ENCODE results near the gene TMEM163. TPM values are rescaled to one million over a fixed set of nuclear protein-coding genes. Genes with fewer than 3 reads are reported as not detected.

Gene TMEM163
- total RNA-seq, 2 experiments from 2014 or later, result not detected

GRCh38 chr2:134426721-134427120 is 292.1 kb downstream of the TMEM163 start:
- no peak overlapping the region for H3K4me3 Mint-ChIP-seq
- no peaks in the 10 kb centered on the region for H3K27me3 Mint-ChIP-seq
- ATAC-seq (no peak), DNase-seq (no peak)
- ChIA-PET CTCF (interaction anchor here (1.0 to 1.6 kb wide), 2 partner anchors 24 to 308 kb away, joined by 4 read pairs; no protein-coding TSS in a partner anchor), POLR2A (no interaction called here)
- intact Hi-C loops (cut with micrococcal nuclease), result no loop called here
- H3K27ac Mint-ChIP-seq, result peak overlapping the region; percentile 25
- no peak for TF ChIP-seq CTCF (IDR thresholded peaks at IDR 0.05)
- peaks cover 17% of the 10 kb centered on the region for H3K36me3 Mint-ChIP-seq (ENCODE audit: low read depth)
- H3K4me1 Mint-ChIP-seq (ENCODE audit: low read depth), result peaks cover 5% of the 10 kb centered on the region
- no peaks in the 10 kb centered on the region for H3K9me3 Mint-ChIP-seq

DNA sequence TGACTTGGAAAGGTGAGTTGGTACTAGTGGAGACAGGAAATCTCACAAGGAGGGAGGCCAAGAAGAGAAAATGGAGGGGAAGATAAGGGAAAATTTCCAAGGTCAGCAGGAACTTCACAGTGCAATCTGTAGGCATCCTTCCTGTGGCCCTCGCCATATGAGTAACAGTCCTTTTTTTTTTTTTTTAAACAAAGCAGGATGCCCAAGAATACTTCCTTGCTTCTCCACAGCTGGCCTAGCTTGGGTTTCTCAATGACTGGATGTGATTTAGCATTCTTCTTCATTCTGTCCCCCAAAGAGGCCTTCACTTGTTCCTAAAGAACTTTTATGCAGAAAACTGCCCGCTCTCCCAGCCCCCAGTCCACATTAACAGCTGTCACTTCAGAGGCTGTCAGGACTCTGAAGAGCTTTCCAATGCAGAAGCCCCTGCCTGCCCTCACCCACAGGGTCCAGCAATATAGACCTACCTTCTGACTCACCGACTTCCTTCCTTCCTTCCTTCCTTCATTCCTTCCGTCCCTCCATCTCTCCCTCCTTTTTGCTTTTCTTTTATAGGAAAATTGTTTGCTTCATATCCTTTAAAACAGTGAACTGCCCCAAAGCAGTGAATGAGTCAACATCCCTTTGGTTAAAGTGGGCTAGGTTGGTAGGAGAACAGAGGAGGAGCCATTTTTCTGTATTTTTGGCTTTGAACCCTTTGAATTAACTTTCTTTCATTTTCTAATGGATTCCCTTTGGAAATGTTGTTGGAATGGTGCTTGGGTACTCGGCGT is 292.9 kb downstream of the TMEM163 start:
- ChIA-PET CTCF (interaction anchor here (1.0 to 1.6 kb wide), 2 partner anchors 25 to 307 kb away, joined by 4 read pairs; no protein-coding TSS in a partner anchor), POLR2A (no interaction called here)
- Mint-ChIP-seq H3K36me3 (ENCODE audit: low read depth) (peaks cover 17% of the 10 kb centered on the region), H3K9me3 (no peaks in the 10 kb centered on the region), H3K27ac (peak overlapping the region; percentile 22), H3K27me3 (no peaks in the 10 kb centered on the region), H3K4me3 (no peak overlapping the region), H3K4me1 (ENCODE audit: low read depth) (peaks cover 5% of the 10 kb centered on the region)
- DNase-seq (no peak), ATAC-seq (no peak)
- intact Hi-C loops (cut with micrococcal nuclease), result no loop called here
- no peak for TF ChIP-seq CTCF (IDR thresholded peaks at IDR 0.05)

GRCh38 chr2:134421556-134422328 is 297.1 kb downstream of the TMEM163 start:
- ChIA-PET POLR2A (no interaction called here), CTCF (interaction anchor here (0.7 to 1.0 kb wide), 3 partner anchors 8 to 336 kb away, joined by 3 to 4 read pairs (median 3); no protein-coding TSS in a partner anchor)
- DNase-seq (no peak), ATAC-seq (no peak)
- H3K4me3 Mint-ChIP-seq, result no peak overlapping the region
- H3K9me3 Mint-ChIP-seq, result no peaks in the 10 kb centered on the region
- intact Hi-C loops (cut with micrococcal nuclease), result no loop called here
- no peaks in the 10 kb centered on the region for H3K27me3 Mint-ChIP-seq
- no peak overlapping the region for H3K27ac Mint-ChIP-seq
- peaks cover 11% of the 10 kb centered on the region for H3K36me3 Mint-ChIP-seq (ENCODE audit: low read depth)
- peaks cover 8% of the 10 kb centered on the region for H3K4me1 Mint-ChIP-seq (ENCODE audit: low read depth)
- no peak for TF ChIP-seq CTCF (IDR thresholded peaks at IDR 0.05)

GRCh38 chr2:134420920-134421319 is 297.9 kb downstream of the TMEM163 start:
- ChIA-PET POLR2A (interaction anchor here (1.4 kb wide), 1 partner anchor 9 kb away, joined by 3 read pairs; no protein-coding TSS in a partner anchor), CTCF (interaction anchor here (0.7 to 1.0 kb wide), 4 partner anchors 9 to 335 kb away, joined by 3 to 4 read pairs (median 3); no protein-coding TSS in a partner anchor)
- no peak for DNase-seq
- no peak for TF ChIP-seq CTCF (IDR thresholded peaks at IDR 0.05)
- Mint-ChIP-seq H3K27ac (no peak overlapping the region), H3K4me3 (no peak overlapping the region), H3K27me3 (no peaks in the 10 kb centered on the region), H3K4me1 (ENCODE audit: low read depth) (peaks cover 8% of the 10 kb centered on the region), H3K36me3 (ENCODE audit: low read depth) (peaks cover 11% of the 10 kb centered on the region), H3K9me3 (no peaks in the 10 kb centered on the region)
- intact Hi-C loops (cut with micrococcal nuclease), result no loop called here
- no peak for ATAC-seq
